SU-DHL-6 (cell line): ENCODE results near the gene SLC7A5.
"Not testable (repeated sequence)": the region's sequence is repeated elsewhere in the genome, so short reads cannot be mapped to it uniquely, and the experiment has no call there.

Experiments
- H2AFZ ChIP-seq: fragments of 200-600 bp; sonication (generic); 2 replicates; pipeline ENCODE4 v1.6.1; 2014; ENCODE audit warnings: low read depth, mild to moderate bottlenecking, moderate library complexity, mixed read lengths, antibody characterized with exemption, low read length; ENCODE audit not compliant: severe bottlenecking
- H3F3A ChIP-seq: fragments of 200-600 bp; shearing (Covaris generic); 2 replicates; pipeline ENCODE4 v1.6.0; 2016; ENCODE audit warnings: antibody characterized with exemption, mild to moderate bottlenecking; ENCODE audit not compliant: insufficient read depth
- H3K27ac ChIP-seq: fragments of 200-600 bp; sonication (generic); 2 replicates; pipeline ENCODE4 v1.5.1; 2016; ENCODE audit warnings: low read depth, mild to moderate bottlenecking, low read length, moderate library complexity, mixed read lengths
- H3K27me3 ChIP-seq: fragments of 200-600 bp; sonication (generic), shearing (Covaris generic); 2 replicates; pipeline ENCODE4 v1.6.0; 2014; ENCODE audit warnings: mild to moderate bottlenecking, low read length
- H3K36me3 ChIP-seq: fragments of 200-600 bp; sonication (generic); 2 replicates; pipeline ENCODE4 v1.6.1; 2014; ENCODE audit warnings: mild to moderate bottlenecking, low read length, mixed read lengths
- H3K4me2 ChIP-seq: fragments of 300-600, 200-600 bp; shearing (Covaris generic), sonication (generic); 2 replicates; pipeline ENCODE4 v1.6.0; 2014; ENCODE audit warnings: low read length, low read depth, mild to moderate bottlenecking; ENCODE audit not compliant: poor library complexity, severe bottlenecking
- H3K4me3 ChIP-seq: fragments of 200-600 bp; sonication (generic); 2 replicates; pipeline ENCODE4 v1.5.1; 2014; ENCODE audit warnings: antibody characterized with exemption, low read length, mild to moderate bottlenecking, mixed read lengths; ENCODE audit not compliant: insufficient read depth, poor library complexity, severe bottlenecking
- H3K79me2 ChIP-seq: fragments of 200-600 bp; sonication (generic); 2 replicates; pipeline ENCODE4 v1.6.1; 2014; ENCODE audit warnings: mild to moderate bottlenecking, low read length, moderate library complexity; ENCODE audit not compliant: insufficient read depth
- H3K9ac ChIP-seq: fragments of 200-600 bp; sonication (generic); 2 replicates; pipeline ENCODE4 v1.7.0; 2014; ENCODE audit warnings: mild to moderate bottlenecking, low read length
- H3K9me2 ChIP-seq: fragments of 200-600 bp; sonication (generic); replicated peaks from 2 replicates; pipeline ENCODE4 v1.6.1; 2014; ENCODE audit warnings: low read length; ENCODE audit not compliant: insufficient read depth
- H3K9me3 ChIP-seq: fragments of 200-600 bp; sonication (generic); 2 replicates; pipeline ENCODE4 v1.6.1; 2014; ENCODE audit warnings: low read length, mixed read lengths; ENCODE audit not compliant: insufficient read depth
- H4K20me1 ChIP-seq: fragments of 200-600 bp; sonication (generic); 2 replicates; pipeline ENCODE4 v1.6.1; 2014; ENCODE audit warnings: low read depth, mild to moderate bottlenecking, antibody characterized with exemption, low read length, moderate library complexity, mixed read lengths
- CTCF ChIP-seq: fragments of 200-600 bp; sonication (generic); IDR thresholded peaks from one replicate; pipeline ENCODE4 v1.5.1; 2017; ENCODE audit warnings: antibody characterized with exemption, mild to moderate bottlenecking, low read length, moderate library complexity; ENCODE audit not compliant: insufficient read depth, poor library complexity, severe bottlenecking
- EZH2phosphoT487 ChIP-seq: fragments of 200-600 bp; sonication (generic), shearing (Covaris generic); conservative IDR thresholded peaks from 2 replicates; pipeline ENCODE4 v1.6.1; 2018; ENCODE audit warnings: mild to moderate bottlenecking, antibody characterized with exemption, low read length, moderate library complexity, mixed read lengths

The SLC7A5 gene

GRCh38 chr16:87891764-87892163 is 22.5 kb upstream of the SLC7A5 start:
- Histone ChIP-seq H2AFZ (no peak overlapping the region), H3K9me3 (no peaks in the 10 kb centered on the region), H3K79me2 (no peaks in the 10 kb centered on the region), H4K20me1 (no peaks in the 10 kb centered on the region), H3K36me3 (no peaks in the 10 kb centered on the region), H3K4me3 (no peak overlapping the region), H3K9me2 (no peaks in the 10 kb centered on the region), H3K27ac (no peak overlapping the region), H3K27me3 (no peaks in the 10 kb centered on the region), H3K4me2 (no peak overlapping the region), H3K9ac (no peak overlapping the region), H3F3A (no peaks in the 10 kb centered on the region)
- TF ChIP-seq EZH2phosphoT487 (no peak), CTCF (no peak)

GRCh38 chr16:87889762-87890161 is 20.5 kb upstream of the SLC7A5 start:
- not testable (repeated sequence) for H3K27me3 ChIP-seq, H3K9me2 ChIP-seq, H3K4me2 ChIP-seq, H3K9ac ChIP-seq, H3K79me2 ChIP-seq, H3F3A ChIP-seq, H3K9me3 ChIP-seq, H3K4me3 ChIP-seq, H3K36me3 ChIP-seq, H3K27ac ChIP-seq, H2AFZ ChIP-seq, H4K20me1 ChIP-seq

DNA sequence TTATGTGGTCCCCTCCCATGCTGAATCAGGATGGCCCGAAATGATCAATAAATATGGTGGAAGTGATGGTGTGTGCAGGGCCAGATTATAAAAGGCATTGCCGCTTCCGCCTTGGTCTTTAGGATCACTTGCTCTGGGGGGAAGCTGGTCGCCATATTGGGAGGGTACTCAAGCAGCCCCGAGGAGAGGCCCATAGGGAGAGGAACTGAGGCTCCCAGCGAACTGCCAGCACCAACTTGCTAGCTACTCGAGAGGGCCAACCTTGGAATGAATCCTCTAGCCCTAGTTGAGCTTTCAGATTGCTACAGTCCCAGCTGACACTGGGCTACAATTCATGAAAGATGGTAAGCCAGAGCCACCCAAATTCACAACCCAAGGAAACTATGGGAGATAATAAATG is 19.0 kb upstream of the SLC7A5 start:
- not testable (repeated sequence) for H3K36me3 ChIP-seq, H3K9ac ChIP-seq, H3K9me2 ChIP-seq

GRCh38 chr16:87887931-87888330 is 18.6 kb upstream of the SLC7A5 start:
- not testable (repeated sequence) for H3K79me2 ChIP-seq, H3K27me3 ChIP-seq, H3F3A ChIP-seq, H2AFZ ChIP-seq, H3K27ac ChIP-seq, H3K4me3 ChIP-seq, H3K36me3 ChIP-seq, H4K20me1 ChIP-seq, H3K4me2 ChIP-seq, H3K9me2 ChIP-seq, H3K9me3 ChIP-seq, H3K9ac ChIP-seq

More for the DNA sequence above, 19.0 kb upstream of the SLC7A5 start:
- H3F3A ChIP-seq, H3K79me2 ChIP-seq, H4K20me1 ChIP-seq, H3K27ac ChIP-seq, H3K9me3 ChIP-seq, H3K4me3 ChIP-seq, H3K4me2 ChIP-seq, H3K27me3 ChIP-seq, H2AFZ ChIP-seq: not testable (repeated sequence)

DNA sequence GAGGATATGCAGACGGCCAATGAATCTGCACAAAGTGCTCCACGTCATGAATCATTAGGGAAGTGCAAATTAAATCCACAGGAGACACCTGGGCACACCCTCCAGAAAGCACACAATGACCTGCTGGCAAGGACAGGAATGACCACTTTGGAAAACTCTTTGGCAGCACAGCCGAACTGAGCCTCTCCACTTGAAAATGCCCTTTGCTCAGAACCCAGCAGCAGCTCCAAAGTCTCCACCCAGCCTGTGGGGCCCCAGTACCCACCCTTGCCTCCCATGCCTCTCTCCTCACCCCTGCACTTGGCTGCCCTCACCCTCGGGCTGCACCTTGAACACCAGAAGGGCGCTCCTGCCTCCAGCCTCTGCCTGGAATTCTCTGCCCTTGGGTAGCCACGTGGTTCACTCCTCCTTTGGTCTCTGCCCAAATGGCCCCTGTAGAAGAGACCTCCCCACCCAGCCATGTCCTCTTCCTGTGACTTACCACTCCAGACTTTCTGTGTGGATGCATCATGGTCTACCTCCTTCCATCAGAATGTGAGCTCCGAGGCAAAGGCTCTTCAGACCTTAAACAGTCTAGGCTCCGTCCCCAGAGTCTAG is 16.2 kb upstream of the SLC7A5 start:
- not testable (repeated sequence) for H4K20me1 ChIP-seq, H3K9me3 ChIP-seq, H3K4me3 ChIP-seq, H3K9ac ChIP-seq, H3K79me2 ChIP-seq, H2AFZ ChIP-seq, H3K4me2 ChIP-seq, H3K27me3 ChIP-seq, H3F3A ChIP-seq, H3K9me2 ChIP-seq, H3K27ac ChIP-seq, H3K36me3 ChIP-seq
